ENCODE measurements around the gene FBXW10.
"Not testable (repeated sequence)": the region's sequence is repeated elsewhere in the genome, so short reads cannot be mapped to it uniquely, and the experiment has no call there.

GRCh38 chr17:18753829-18754409 is 10.1 kb downstream of the FBXW10 start:
- not testable (repeated sequence) for TF ChIP-seq CTCF (conservative IDR thresholded peaks at IDR 0.05; ENCODE audit: low read depth, low read length); EZH2 (IDR thresholded peaks at IDR 0.05; ENCODE audit: borderline replicate concordance, low read depth, low read length, poor library complexity, severe bottlenecking)

Measured in A673 (cell line).